BJ (cell line): ENCODE results near the gene HLA-DOA. TPM values are rescaled to one million over a fixed set of nuclear protein-coding genes. Genes with fewer than 3 reads are reported as not detected.

Experiments used
- CTCF ChIA-PET: fragments of 350-600 bp; formaldehyde crosslinking; extraction: SDS; loops from one replicate; lab custom pipeline; 2021; ENCODE audit warnings: antibody characterized with exemption, inconsistent platforms; lab: Yijun Ruan, JAX
- POLR2A ChIA-PET: fragments of 300-600 bp; sonication (Branson Sonifier 250); formaldehyde crosslinking; extraction: SDS; loops from one replicate; lab custom pipeline; 2021; ENCODE audit warnings: antibody characterized with exemption; lab: Charles Lee
- DNase-seq: peaks from one replicate; pipeline ENCODE4 v3.0.0-alpha.2; 2011; ENCODE audit warnings: low read depth
- H3K27me3 ChIP-seq: 2 replicates; pipeline ENCODE4 v1.6.0; 2011; ENCODE audit warnings: low read length; ENCODE audit not compliant: control insufficient read depth, insufficient read depth
- H3K36me3 ChIP-seq: 2 replicates; pipeline ENCODE4 v1.5.1; 2011; ENCODE audit warnings: low read length; ENCODE audit not compliant: control insufficient read depth, insufficient read depth
- H3K4me3 ChIP-seq: 2 replicates; pipeline ENCODE4 v1.5.1; 2011; ENCODE audit warnings: low read depth, mild to moderate bottlenecking, control low read depth, low read length
- polyA plus RNA-seq: library from polyadenylated mRNA; depleted of rRNA; stranded (reverse); fragments of >200 nt; gene quantifications from 2 replicates; pipeline ENCODE4 v1.2.3, GENCODE V29; 2011
- TF ChIP-seq, protein P1 (sequence below): IDR thresholded peaks from 2 replicates; pipeline ENCODE4 v1.5.1; 2011; ENCODE audit warnings: low read depth, mild to moderate bottlenecking, control low read depth, inconsistent platforms, low read length, moderate library complexity; ENCODE audit not compliant: insufficient read depth

HLA-DOA gene
- polyA plus RNA-seq, 1 experiment: not detected

DNA sequence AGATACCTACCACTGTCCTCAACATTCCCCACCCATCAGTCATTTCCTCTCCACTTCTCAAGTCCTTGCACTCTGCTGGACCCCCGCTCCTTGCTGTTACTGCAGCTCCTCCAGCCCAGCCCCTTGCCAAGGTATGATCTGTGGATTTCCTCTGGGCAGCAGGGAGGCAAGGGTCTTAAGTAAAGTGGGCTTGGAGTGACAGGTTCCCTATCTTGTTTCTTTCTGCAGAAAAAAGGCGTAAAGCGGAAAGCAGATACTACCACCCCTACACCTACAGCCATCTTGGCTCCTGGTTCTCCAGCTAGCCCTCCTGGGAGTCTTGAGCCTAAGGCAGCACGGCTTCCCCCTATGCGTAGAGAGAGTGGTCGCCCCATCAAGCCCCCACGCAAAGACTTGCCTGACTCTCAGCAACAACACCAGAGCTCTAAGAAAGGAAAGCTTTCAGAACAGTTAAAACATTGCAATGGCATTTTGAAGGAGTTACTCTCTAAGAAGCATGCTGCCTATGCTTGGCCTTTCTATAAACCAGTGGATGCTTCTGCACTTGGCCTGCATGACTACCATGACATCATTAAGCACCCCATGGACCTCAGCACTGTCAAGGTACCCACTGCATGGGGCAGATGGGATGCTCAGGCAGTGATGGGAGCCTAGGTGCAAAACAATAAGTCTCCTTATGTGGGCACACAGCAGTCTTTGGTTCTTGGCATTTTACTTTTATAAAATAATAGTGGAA lies 32.9 kb downstream of the HLA-DOA start:
- CTCF ChIA-PET: interaction anchor here (0.7 to 3.0 kb wide), 4 partner anchors 23 to 121 kb away, joined by 3 to 11 read pairs (median 4); partner anchors contain the start of gene HLA-DMA

DNA sequence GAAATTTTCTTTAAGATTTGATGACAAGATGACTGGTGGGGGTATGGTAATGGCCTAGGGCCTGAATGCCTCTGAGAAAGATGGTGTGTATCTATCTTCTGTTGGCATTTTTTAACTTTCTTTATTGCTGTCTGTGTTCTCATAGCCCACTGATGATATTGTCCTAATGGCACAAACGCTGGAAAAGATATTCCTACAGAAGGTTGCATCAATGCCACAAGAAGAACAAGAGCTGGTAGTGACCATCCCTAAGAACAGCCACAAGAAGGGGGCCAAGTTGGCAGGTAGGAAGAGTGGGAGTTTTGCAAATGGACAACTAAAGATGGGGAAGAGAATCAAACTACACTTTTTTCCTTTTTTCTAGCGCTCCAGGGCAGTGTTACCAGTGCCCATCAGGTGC lies 33.5 kb downstream of the HLA-DOA start:
- no peak for DNase-seq
- H3K36me3 ChIP-seq: peaks cover 52% of the 10 kb centered on the region
- H3K4me3 ChIP-seq: no peak overlapping the region
- TF ChIP-seq, protein P1, sequence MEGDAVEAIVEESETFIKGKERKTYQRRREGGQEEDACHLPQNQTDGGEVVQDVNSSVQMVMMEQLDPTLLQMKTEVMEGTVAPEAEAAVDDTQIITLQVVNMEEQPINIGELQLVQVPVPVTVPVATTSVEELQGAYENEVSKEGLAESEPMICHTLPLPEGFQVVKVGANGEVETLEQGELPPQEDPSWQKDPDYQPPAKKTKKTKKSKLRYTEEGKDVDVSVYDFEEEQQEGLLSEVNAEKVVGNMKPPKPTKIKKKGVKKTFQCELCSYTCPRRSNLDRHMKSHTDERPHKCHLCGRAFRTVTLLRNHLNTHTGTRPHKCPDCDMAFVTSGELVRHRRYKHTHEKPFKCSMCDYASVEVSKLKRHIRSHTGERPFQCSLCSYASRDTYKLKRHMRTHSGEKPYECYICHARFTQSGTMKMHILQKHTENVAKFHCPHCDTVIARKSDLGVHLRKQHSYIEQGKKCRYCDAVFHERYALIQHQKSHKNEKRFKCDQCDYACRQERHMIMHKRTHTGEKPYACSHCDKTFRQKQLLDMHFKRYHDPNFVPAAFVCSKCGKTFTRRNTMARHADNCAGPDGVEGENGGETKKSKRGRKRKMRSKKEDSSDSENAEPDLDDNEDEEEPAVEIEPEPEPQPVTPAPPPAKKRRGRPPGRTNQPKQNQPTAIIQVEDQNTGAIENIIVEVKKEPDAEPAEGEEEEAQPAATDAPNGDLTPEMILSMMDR: no peak
- POLR2A ChIA-PET: no interaction called here
- CTCF ChIA-PET: interaction anchor here (0.7 to 3.0 kb wide), 4 partner anchors 9 to 120 kb away, joined by 3 to 11 read pairs (median 3); partner anchors contain the start of gene HLA-DMA
- H3K27me3 ChIP-seq: no peaks in the 10 kb centered on the region

More for the DNA sequence above, 32.9 kb downstream of the HLA-DOA start:
- DNase-seq: no peak
- H3K36me3 ChIP-seq: peaks cover 54% of the 10 kb centered on the region
- POLR2A ChIA-PET: no interaction called here
- H3K4me3 ChIP-seq: no peak overlapping the region
- TF ChIP-seq, protein P1: no peak
- H3K27me3 ChIP-seq: no peaks in the 10 kb centered on the region

DNA sequence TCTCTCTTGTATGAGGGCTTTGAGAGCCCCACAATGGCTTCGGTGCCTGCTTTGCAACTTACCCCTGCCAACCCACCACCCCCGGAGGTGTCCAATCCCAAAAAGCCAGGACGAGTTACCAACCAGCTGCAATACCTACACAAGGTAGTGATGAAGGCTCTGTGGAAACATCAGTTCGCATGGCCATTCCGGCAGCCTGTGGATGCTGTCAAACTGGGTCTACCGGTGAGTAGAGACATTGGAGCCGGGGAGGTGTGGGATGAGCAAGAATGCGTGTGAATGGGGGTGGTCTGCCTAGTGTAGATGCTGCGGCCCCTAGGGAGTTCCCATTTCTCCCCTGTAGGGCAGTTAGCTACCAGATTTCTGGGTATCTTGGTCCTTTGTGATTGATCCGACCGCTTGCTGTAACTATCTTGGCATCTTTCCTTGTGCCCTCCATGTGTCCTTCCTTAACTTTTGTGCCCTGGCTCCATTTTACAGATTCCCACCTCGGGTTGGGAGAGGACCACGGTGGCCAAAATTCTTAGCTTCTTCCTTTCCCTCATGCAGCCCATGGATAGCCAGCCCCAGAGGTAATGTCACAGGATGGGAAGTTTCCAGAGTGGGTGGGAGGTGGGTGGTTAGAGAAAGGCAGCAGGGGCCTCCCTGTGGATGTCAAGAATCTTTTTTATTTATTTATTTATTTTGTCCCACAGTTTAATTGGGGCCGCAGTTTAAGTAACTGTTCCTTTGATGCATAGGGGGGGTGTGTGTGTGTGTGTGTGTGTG lies 34.7 kb downstream of the HLA-DOA start:
- CTCF ChIA-PET: interaction anchor here (1.0 to 4.4 kb wide), 8 partner anchors 10 to 274 kb away, joined by 3 to 42 read pairs (median 8); partner anchors contain the start of gene HLA-DMA
- POLR2A ChIA-PET: interaction anchor here (0.5 to 1.8 kb wide), 6 partner anchors 8 to 234 kb away, joined by 3 to 12 read pairs (median 4); partner anchors contain the start of genes RING1 and TAP1
- no peak for DNase-seq
- Histone ChIP-seq H3K4me3 (peak overlapping the region; percentile 94), H3K36me3 (peaks cover 42% of the 10 kb centered on the region), H3K27me3 (no peaks in the 10 kb centered on the region)
- TF ChIP-seq, protein P1: no peak

GRCh38 chr6:32974016-32974333 lies 35.4 kb downstream of the HLA-DOA start:
- CTCF ChIA-PET: interaction anchor here (1.0 to 4.4 kb wide), 7 partner anchors 11 to 275 kb away, joined by 3 to 42 read pairs (median 10); partner anchors contain the start of gene HLA-DMA
- H3K4me3 ChIP-seq: peak overlapping the region; percentile 94
- peaks cover 40% of the 10 kb centered on the region for H3K36me3 ChIP-seq
- DNase-seq: no peak
- TF ChIP-seq, protein P1: no peak
- POLR2A ChIA-PET: interaction anchor here (0.5 to 1.8 kb wide), 4 partner anchors 8 to 89 kb away, joined by 3 to 7 read pairs (median 4); no protein-coding TSS in a partner anchor
- no peaks in the 10 kb centered on the region for H3K27me3 ChIP-seq
